HG03565 (cell line): ENCODE measurements around the gene CFAP92.

Experiments used
- ATAC-seq: cut with Tn5 transposase; IDR thresholded peaks from one replicate; pipeline ENCODE4 v1.9.1; 2021; ENCODE audit warnings: mild to moderate bottlenecking, moderate library complexity; ENCODE audit not compliant: unreplicated experiment

The CFAP92 gene

DNA sequence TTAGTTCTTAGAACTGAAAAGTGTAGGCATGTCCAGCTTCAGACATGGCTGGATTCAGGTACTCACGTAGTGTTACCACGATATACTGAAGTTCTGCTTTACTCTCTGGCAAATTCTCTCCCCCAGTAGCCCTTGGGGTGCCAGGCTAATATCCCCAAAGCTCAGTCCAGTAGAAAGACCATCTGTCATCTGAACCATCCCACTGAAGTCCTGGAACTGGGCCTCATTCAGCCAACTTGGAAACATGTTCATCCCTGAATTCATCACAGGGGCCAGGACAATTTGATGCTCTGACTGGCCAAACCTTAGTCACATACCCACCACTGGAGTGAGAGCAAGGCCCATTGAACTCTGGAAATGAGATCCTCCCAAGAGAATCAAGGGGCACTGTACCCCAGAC is 15.4 kb upstream of the CFAP92 start:
- ATAC-seq: no peak

DNA sequence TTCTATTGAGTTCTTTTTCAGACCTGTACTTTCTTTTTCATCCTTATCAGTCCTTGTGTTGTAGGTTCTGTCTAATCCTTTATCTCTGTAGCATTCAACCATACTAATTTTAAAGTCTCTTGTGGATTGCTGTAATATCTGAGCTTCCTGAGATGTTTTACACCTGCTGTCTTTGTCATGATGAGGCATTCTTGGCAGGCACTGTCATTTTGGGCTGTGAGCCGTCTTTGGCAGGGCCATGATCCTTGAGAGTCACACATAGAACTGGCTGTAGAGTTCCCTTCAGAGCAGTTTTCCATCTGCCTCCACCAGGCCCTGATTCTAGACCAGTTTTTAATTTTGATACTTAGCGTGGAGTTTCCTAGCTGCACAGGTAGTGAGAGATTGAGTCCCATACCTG is 13.9 kb upstream of the CFAP92 start:
- no peak for ATAC-seq

DNA sequence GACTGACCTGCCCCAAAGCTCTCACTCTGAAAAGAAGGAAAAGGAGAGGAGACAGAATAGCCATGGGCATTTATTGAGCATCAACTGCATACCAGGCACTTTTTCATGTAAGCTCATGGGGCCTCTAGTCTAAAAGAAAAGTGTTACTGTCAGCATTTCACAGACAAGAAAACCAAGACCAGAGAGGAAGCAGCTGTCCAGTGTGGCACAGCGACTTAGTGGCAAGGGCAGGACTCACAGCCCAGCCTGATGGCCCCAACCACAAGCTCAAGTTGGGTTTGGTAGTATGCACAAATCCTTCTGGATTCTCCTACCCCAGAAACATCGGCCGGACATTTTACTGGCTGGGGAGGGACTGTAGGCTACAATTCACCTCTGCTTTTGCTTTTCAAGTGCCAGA is 13.0 kb upstream of the CFAP92 start:
- no peak for ATAC-seq

DNA sequence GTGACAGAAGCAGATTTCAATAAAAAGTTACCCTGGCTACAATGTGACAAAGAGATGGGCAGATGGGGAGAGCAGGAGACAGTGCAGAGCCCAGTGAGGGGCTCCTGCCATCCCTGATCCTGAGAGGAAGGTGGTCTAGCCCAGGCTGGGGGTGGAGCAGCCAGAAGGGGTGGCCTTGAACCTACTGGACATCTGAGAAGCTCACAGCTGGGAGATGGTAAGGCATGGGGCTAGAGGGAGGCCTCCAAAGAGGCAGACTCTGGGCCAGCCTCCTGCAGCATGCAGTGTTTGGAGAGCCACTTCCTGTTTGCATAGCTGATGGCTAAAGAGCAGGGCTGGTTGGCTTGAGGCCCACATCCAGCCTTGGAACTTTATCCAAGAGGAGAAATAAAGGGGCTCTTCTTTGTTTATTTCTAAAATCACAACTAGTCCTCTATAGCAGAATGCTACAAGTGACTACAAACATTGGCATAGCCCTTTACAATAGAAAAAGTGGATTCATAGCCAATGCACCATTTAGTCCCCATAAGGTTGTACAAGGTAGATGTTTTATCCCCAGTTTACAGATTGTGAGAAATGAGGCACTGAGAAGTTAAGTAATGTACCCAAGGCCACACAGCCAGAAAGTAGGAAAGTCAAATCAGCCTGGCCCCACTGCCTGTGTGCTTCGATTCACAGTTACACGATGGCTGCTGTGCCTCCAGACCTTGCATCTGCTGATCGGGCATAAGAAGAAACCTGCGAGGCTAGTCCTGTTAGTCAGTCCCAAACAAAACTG is 11.8 kb upstream of the CFAP92 start:
- ATAC-seq: no peak

DNA sequence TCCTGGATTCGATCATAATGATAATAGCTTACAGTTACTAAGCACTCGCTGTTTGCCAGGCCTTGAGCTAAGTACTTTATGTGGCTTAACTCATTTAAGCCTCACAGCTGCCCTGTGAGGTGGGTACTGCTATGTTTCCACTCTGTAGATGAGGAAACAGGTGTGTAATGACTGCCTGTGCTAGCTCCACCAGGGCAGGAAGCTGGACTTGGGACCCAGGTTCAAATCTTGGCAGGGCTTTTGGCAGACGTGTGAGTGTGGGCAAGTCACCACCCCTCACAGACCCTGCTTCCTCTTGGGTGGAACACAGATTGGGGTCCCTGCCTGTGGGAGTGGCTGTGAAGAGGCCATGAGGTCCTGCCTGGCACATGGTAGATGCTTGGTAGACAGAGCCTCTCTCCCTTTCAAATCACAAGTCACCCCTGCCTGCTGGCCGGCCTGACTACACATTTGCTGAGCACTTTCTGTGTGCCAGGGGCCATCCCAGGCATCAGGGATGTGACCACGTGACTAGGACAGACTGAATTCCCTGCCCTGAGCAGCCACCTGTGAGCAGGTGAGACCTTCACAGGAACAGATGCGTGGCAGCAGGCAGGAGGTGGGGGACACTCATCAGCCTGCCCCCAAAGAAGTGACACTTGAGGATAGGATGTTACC is 10.9 kb upstream of the CFAP92 start:
- no peak for ATAC-seq

DNA sequence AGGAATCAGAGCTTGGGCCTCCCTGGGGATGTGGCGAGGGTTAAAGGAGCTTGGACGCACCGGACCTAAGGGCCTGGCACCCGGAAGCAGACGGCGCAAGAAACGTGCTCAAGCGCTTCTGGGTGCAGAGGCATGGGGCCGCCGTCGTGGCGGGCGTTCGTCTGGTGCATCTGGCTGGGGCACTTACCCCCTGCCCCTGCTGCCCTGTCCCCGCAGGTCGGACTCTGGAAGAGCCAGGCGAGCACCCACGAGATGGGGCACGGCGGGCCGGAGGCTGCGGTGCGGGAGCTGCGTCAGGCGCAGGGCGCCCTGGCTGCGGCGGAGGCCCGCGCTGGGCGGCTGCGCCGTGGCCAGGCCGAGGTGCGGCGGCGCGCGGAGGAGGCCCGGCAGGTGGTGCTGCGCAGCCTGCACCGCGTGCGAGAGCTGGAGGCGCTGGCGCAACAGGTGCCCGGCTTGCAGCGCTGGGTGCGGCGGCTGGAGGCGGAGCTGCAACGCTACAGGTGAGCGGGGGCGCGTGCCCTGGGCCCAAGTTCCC is 9.8 kb upstream of the CFAP92 start:
- ATAC-seq: no peak

DNA sequence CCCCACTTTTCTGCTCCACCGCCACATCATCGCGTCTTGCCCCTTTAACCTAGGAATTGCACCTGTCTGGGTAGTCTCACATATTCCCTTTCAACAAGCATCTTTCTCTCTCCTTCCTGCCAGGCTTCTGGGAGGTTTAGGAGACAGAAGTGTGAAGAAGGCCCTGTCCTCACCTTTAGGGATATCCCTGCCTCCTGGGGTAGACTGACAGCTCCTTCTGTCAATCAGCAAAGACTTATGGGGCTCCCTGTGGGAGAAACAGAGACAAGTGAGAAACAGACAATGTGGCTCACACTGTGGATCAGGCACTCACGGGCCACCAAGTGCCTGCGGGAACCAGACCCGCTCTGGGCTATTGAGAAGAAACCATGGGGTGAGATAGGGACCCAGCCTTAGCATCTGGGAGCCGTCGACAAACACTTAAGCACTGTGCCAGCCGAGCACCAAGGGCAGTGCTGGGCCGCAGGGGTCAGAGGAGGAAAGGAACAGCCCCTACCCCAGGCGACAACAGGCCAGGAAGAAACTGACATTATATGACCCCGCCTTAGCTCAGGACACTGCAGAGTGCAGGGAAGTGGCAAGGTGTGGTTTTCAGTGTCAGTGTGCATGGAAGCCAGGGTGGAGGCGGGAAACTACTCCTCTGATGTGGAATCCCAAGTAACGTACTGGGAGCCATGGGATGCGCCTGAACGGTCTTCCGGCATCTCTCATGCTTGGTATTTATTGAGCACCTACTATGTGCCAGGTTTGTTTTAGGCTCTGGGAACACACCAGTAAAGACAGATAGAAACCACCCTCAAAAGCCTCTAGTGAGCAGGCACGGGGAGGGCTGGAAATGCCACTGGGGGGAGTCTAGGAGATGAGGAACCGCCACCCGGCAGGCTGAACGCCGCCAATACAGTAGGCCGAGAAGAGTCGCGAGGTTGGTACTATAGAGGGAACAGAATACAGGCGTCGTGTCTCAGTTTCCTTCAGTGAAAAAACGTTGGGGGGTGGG is 9.0 kb upstream of the CFAP92 start:
- ATAC-seq: no peak

DNA sequence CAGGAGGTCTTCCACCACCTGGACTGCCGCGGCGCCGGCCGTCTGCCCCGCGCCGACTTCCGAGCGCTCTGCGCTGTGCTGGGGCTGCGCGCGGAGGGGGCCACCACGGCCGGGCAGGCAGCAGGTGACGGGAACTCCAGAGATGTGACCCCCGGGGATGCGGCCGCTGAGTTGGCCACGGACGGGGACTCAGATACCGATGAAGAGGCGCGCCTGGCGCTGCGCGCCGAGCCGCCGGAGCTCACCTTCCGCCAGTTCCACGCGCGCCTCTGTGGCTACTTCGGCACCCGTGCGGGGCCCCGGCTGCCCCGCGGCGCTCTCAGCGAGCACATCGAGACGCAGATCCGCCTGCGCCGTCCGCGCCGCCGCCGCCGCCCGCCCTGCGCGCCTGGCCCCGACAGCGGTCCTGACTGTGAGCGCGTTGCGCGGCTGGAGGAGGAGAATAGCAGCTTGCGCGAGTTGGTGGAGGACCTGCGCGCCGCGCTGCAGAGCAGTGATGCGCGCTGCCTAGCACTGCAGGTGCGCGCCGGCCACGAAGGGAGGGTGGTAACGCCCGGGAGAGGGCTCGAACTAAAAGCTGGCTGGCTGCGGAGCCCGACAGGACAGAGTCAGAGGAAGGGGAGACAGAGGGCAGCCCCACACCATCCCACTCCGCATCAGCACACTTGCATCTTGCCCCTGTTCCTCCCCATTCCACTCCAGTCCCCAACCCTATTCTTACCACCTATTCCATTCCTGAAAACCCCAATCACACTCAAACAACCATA is 8.1 kb upstream of the CFAP92 start:
- no peak for ATAC-seq

DNA sequence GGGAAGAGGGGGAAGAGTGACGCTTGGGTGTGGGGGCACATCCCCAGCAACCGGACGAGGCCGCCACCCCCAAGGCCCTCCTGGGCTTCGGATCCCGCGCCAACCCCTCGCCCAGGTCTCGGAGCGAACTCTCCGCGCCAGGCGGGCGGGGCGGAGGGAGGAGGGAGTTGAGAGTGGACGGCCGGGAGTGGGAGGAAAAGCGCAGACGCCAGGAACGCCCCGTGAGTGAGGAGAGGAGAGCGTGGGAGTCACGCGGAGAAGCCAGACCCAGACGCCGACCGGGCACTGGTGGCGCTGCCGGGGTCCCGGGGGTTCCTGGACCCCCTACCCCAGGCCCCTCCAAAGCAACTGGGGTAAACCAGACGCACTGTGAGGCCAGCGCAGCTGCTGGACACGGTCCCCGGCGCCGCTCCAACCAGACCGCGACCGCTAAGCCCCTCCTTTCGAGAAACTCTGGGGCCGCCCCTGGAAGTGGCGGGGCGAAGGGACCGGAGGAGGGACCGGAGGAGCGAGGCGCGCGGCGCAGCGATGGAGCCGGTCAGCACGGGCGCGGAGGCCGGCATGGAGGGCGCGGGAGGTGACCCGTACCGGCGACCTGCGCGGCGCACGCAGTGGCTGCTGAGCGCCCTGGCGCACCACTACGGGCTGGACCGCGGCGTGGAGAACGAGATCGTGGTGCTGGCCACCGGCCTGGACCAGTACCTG is 7.4 kb upstream of the CFAP92 start, which contains the start of gene EFCC1:
Gene EFCC1 (plus strand): TSS at position 204 of the 705 bp plus-strand sequence. CDS start 325 bp downstream, at position 529.
- ATAC-seq: no peak

DNA sequence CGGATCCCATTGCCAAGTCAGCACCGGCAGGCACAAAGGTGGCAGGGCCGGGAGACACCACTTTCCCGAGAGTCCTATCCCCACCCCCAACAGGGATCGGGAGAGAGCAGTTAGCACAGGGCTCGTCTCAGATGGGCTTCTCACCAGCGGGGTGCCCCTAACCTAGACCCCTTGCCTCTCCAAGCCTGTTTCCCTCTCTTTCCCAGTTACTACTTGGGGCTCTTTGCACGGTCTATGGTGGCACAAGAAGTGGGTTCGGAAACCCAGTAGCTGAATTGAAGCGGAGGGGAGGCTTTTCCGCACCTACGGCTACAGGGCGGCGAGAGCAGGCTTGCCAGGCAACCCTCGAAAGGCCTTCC is 6.8 kb upstream of the CFAP92 start:
- ATAC-seq: no peak

DNA sequence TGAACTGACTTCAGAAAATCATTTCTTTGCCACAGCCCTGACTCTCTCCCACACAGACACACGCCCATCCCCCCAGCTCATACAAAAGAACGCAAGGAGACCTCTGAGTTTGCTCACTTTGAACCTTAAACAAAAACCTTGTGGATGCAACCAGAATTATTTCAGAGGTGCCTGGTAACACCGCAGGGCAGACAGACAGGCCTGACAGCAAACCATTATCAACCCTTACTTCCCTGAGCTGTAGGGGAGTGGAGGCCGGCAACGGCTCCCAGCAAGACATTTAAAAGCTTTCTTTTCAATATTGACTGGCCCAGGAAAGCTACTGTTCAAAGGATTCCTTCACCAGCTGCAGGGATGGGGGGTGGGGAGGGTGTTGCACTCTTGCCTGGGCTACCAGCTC is 5.2 kb upstream of the CFAP92 start:
- no peak for ATAC-seq

DNA sequence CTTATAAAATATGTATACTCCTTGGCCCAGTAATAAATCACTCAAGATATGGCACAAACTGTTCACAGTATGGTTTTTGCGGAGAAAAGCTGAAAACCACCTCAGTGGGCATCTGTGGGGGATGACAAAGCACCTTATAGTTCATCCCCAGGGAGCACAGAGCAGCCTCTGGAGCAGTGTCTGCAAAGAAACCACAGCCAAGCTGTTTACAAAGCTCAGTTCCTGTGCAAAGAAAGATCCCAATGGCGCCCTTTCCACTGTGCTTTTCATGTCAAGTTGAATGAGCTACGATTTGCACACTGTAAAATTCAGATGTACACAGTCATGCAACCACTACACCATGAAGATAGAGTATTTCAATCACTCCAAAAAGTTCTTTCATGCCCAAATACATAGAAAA is 4.7 kb upstream of the CFAP92 start:
- no peak for ATAC-seq

DNA sequence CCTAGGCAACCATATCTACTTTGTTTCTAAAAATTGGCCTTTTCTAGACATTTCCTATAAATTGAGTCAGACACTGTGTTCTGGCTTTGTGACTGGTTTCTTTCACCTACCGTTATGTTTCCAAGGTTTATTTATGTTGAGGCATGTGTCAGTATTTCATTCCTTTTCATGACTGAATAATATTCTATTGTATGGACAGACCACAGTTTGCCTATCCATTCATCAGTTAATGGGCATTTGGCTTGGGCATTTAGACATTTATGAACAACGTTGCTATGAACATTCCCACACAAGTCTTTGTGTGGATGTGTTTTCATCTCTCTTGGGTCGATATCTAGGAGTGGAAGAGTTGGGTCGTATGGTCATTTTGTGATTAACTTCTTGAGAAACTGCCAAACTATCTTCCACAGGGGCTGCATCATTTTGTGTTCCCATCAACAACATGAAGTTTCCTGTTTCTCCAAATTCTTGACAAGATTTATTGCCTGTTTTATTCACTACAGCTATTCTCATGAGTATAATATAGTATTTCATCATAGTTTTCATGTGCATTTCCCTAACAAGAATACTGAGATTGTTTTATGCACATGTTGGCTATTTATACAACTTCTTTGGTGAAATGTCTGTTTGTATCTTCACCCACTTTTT is 3.7 kb upstream of the CFAP92 start:
- no peak for ATAC-seq

DNA sequence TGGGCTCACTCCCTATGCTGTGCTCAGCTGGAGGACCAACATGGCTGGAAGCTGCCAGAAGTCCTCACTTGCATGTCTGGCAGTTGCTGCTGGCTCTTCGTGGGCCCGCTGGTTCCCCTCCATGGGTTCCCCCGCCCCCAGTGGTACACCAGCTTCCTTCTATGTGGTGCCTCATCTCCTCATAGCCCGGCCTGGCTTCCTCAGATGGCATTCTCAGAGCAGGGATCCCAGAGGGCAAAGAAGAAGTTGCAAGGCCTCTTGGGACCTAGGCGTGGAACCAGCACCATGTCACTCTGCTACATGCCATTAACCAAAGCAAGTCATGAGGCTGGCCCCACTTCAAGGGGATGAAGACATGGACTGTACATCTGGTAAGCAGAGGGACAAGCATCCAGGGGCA is 2.9 kb upstream of the CFAP92 start:
- ATAC-seq: no peak

DNA sequence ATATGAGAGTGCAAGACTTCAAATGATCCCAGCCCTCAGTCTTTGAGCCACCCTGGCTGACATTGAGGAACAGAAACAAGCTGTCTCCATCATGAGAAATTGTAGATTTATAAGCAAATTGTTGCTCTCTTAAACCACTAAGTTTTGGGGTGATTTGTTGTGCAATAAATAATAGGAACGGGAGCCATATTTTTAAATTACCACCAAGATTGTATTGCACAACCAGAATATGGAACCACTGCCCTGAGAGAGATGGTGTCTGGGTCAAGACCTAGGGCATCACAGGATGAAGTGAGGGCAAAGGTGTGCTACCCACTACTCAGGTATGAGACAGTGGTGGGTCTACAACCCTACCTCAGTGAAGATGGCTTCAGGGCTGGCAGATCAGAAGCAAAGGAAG is 2.3 kb upstream of the CFAP92 start:
- ATAC-seq: no peak

DNA sequence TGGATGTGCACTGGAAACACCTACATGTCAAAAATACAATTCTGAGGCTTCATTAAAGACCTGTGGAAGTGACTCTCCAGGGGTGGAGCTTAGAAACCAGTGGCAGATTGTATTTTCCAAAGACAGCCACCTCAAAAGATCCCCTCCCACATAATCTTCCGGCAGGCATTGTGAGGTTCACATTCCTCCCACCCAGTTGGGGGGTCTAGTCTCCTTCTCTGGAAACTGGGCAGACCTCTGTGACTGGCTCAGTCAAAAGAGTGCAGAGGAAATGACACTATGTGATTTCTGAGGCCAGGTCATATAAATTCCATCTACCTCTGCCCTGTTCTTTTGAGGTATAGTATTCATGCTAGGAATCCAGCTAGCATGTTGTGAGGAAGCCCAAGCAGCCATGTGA is 1.9 kb upstream of the CFAP92 start:
- no peak for ATAC-seq

DNA sequence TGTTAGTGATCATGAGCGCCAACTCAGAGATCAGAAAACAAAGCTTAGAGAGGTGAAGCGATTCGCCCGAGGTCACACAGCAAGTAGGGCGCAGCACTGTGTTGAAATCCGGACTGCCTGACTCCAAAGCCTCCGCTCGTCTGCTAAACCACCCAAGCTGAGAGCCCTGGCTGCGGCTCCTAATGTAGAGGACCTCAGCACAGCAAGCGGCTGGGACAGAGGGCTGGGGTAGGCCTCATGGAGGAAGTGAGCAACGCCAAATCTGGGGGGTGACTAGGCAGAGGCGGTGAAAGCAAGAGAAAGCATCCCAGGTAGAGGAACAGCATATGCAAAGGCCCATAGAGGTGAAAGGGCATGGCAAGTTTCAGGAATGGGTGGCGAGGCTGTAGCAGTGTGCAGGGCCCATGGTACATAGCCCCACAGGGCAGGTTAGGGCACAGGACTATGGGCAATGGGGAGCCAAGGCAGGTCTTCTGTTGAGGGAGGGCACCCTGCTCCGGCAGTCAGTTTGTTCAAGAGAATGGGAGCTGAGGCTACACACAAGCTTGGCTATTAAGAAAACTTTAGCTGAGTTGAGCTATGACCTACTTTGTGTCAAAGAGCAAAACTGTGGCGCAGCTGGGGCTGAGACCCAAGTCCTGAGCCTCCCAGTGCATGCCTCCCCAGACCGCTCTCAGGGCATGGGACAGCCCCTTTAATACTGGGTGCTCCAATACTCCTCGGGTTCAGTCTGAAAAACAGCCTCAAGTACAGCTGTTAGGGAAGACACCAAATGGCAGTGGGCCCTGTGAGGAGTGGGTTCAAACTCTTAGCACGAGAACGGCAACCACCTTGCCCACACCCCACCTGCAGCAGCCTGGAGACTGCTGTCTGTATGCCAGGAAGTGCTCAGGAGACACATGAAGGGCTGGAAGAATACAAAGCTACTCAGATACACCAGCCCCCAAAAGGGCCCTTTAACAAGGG is 988 bp upstream of the CFAP92 start:
- ATAC-seq: no peak

DNA sequence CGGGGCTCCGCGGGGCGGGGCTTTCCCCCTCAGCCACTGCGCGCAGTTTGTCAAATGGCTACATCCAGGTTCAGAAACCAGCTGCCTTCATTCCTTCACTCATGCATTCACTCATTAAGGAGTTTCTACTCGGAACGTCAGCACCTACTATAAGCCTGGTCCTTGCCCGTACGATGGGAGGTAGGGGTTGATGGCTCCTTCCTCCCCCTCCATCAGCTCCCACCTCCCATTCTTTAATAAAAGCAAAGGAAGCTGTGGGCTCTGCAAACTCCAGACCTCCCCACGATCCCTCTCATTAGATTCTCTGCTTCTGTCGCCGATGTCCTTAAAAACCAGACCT is 267 bp upstream of the CFAP92 start:
- ATAC-seq: no peak
